ENCODE data around the gene TRPC4AP.

DNA sequence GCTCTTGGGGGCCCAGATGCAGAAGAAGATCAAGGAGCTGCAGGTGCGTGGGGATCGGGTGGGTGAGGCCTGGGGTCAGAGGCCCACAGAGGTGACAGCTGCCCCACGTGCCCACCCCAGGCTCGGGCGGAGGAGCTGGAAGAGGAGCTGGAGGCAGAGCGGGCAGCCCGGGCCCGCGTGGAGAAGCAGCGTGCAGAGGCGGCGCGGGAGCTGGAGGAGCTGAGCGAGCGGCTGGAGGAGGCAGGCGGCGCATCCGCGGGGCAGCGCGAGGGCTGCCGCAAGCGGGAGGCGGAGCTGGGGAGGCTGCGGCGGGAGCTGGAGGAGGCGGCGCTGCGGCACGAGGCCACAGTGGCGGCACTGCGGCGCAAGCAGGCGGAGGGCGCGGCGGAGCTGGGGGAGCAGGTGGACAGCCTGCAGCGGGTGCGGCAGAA is 95.5 kb downstream of the TRPC4AP start:
- TF ChIP-seq YY1 (IDR thresholded peaks at IDR 0.05; ENCODE audit: insufficient read depth, insufficient read length) (no peak), SUZ12 (IDR thresholded peaks at IDR 0.05; ENCODE audit: extremely low read depth, insufficient read depth, insufficient read length) (no peak)

All from NT2/D1 (cell line).